Right atrium auricular region (tissue), 2 donors: ENCODE measurements around the gene TNS1. TPM values are rescaled to one million over a fixed set of nuclear protein-coding genes. Genes with fewer than 3 reads are reported as not detected.

ENCODE experiments used
- DNase-seq: peaks from one replicate; pipeline ENCODE4 v3.0.0-alpha.2; 2019; ENCODE audit warnings: low spot score
- H3K27ac ChIP-seq, 2 donors: fragments of 200-600 bp; sonication (generic); 1 replicate in 1 of 2; 2 replicates in 1 of 2; pipeline ENCODE4 v1.5.1; 2016 to 2019
- H3K27me3 ChIP-seq, 2 donors: fragments of 200-600 bp; sonication (generic); one replicate each; pipeline versions ENCODE4 v1.5.1 to v1.6.0; 2017 to 2019
- H3K36me3 ChIP-seq: fragments of 200-600 bp; sonication (generic); one replicate; pipeline ENCODE4 v1.5.1; 2016
- H3K4me1 ChIP-seq, 2 donors: fragments of 200-600 bp; sonication (generic); one replicate each; pipeline versions ENCODE4 v1.5.1 to v1.6.0; 2017 to 2019
- H3K4me3 ChIP-seq, 2 donors: fragments of 200-600 bp; sonication (generic); 1 replicate in 1 of 2; 2 replicates in 1 of 2; pipeline ENCODE4 v1.5.1; 2017 to 2019; ENCODE audit warnings: mild to moderate bottlenecking in 1 of 2, moderate library complexity in 1 of 2
- H3K9me3 ChIP-seq, 2 donors: fragments of 200-600 bp; sonication (generic); one replicate each; pipeline ENCODE4 v1.5.1; 2019
- CTCF ChIP-seq, 2 donors: fragments of 200-600 bp; sonication (generic); IDR thresholded peaks; one replicate each; pipeline ENCODE4 v1.5.1; 2019; ENCODE audit warnings: antibody characterized with exemption in 2 of 2
- total RNA-seq, 2 donors: library from RNA; depleted of rRNA; stranded (reverse); fragments of >200 nt; gene quantifications; one replicate each; pipeline ENCODE4 v1.1.0, GENCODE V29; 2016

The TNS1 gene
- total RNA-seq, 2 donors from 2014 or later = 393 to 720 TPM

- Histone ChIP-seq H3K36me3 (no peaks in the 10 kb centered on the region), H3K4me3 (no peak overlapping the region), H3K9me3 (no peaks in the 10 kb centered on the region), H3K27ac (no peak overlapping the region), H3K27me3 (no peaks in the 10 kb centered on the region), H3K4me1 (no peaks in the 10 kb centered on the region)
- TF ChIP-seq CTCF (IDR thresholded peaks at IDR 0.05) = no peak
- DNase-seq = peak; percentile 44
Observed at GRCh38 chr2:218043100-218043499, 40.3 kb upstream of the TNS1 start.

GRCh38 chr2:218041302-218042168 is 38.7 kb upstream of the TNS1 start:
- Histone ChIP-seq H3K4me3 (no peak overlapping the region), H3K36me3 (no peaks in the 10 kb centered on the region), H3K27me3 (no peaks in the 10 kb centered on the region), H3K9me3 (no peaks in the 10 kb centered on the region), H3K4me1 (no peaks in the 10 kb centered on the region), H3K27ac (no peak overlapping the region)
- TF ChIP-seq CTCF (IDR thresholded peaks at IDR 0.05) = no peak
- no peak for DNase-seq

- Histone ChIP-seq H3K9me3 (no peaks in the 10 kb centered on the region), H3K4me3 (no peak overlapping the region), H3K27me3 (no peaks in the 10 kb centered on the region), H3K36me3 (no peaks in the 10 kb centered on the region), H3K27ac (no peak overlapping the region), H3K4me1 (no peaks in the 10 kb centered on the region)
- no peak for DNase-seq
- no peak for TF ChIP-seq CTCF (IDR thresholded peaks at IDR 0.05)
Observed at GRCh38 chr2:218040883-218041282, 38.1 kb upstream of the TNS1 start.

GRCh38 chr2:218039171-218039570 is 36.4 kb upstream of the TNS1 start:
- Histone ChIP-seq H3K27ac (no peak overlapping the region), H3K4me1 (peaks cover 0 to 5% of the 10 kb centered on the region in 2 donors), H3K27me3 (no peaks in the 10 kb centered on the region), H3K9me3 (no peaks in the 10 kb centered on the region), H3K4me3 (no peak overlapping the region), H3K36me3 (no peaks in the 10 kb centered on the region)
- no peak for TF ChIP-seq CTCF (IDR thresholded peaks at IDR 0.05)
- no peak for DNase-seq

GRCh38 chr2:218036371-218036770 is 33.6 kb upstream of the TNS1 start:
- no peak overlapping the region for H3K27ac ChIP-seq
- H3K4me1 ChIP-seq = peaks cover 0 to 15% of the 10 kb centered on the region in 2 donors
- H3K4me3 ChIP-seq = no peak overlapping the region
- no peak for TF ChIP-seq CTCF (IDR thresholded peaks at IDR 0.05)
- no peaks in the 10 kb centered on the region for H3K9me3 ChIP-seq
- H3K36me3 ChIP-seq = no peaks in the 10 kb centered on the region
- no peak for DNase-seq
- no peaks in the 10 kb centered on the region for H3K27me3 ChIP-seq
